Measurements from ENCODE around the gene TLE2.

Gene TLE2

DNA sequence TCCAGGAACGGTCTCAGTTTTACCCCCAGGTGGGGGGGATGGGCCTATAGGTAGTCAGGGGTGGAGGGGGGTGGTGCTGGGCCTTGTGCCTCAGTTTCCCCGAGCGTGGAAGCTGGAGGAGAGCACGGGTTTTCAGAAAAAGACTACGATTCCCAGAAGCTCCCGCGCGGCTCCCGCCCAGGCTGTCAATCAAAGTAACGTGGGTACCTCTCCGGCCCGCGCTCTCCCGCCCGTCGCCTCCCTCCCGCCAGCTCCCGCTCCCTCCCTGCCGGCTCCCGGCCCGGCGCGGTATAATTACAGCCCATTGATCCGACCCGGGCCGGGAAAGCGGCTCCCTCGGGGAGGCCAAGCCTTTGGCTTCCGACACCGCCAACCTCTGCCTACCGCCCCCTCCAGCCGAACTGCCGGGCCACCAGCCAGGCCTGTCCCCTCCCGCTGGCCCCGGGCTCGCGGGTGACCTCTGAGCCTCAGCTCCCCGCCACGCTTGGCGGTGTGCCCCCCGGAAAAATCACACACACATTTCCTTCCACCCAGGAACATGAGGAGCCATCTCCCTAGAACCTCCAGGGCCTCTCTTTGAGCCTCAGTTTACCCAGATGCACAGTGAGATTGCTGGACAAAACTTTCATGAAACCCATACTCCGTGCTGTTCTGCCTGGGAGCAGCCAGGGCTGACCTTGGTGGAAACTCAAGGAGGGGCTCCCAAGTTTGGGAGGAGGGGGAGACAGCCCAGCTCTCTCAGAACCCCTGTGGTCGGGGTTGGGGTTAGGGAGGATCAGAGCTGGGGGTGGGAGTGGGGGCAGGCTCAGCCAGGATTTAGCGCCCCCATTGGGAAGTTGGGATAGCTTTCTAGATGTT lies 7.3 kb upstream of the TLE2 start:
- peak; percentile 73 for DNase-seq (ENCODE audit: low read depth)

DNA sequence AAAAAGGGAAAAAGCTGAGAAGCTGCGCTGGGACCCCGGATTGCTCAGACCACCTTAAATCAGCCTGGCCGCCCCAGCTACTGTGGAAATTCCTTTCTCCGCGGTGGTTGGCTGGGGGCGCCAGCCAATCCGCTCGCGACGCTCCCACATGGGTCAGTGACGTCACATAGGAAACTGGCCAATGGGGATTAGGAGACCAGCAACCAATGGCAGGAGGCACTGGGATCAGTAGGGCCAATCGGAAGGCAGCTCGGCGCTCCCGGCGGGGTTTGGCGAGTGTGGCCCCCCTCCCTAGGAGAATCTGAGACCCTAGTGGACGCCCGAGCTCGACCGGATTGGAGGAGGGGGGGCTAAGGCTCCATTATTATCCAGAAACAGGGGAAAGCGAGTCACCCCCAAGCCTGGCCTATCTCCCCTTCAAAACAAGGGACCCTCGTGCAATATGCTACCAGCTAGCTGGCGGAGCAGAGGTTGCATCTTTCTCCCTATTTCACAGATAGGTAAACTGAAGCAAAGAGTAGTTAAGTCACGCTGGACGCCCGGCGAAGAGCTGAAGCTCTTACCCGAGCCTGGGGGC lies 6.5 kb upstream of the TLE2 start:
- DNase-seq (ENCODE audit: low read depth) = peak; percentile 98

- DNase-seq (ENCODE audit: low read depth) = no peak
Observed at GRCh38 chr19:3034656-3035541, 5.8 kb upstream of the TLE2 start.

DNA sequence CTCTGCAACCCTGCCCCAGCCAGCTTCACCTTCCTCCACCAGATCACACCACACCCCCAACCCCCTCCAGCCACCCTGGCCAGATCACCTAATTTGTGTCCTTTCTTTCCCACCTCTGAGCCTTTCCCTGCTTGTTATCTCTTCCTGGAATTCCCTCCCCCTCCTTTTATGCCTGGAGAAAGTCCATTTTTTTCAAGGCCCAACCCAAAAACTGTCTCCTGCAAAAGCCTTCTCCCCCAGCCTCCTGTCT lies 5.3 kb upstream of the TLE2 start:
- DNase-seq (ENCODE audit: low read depth) = no peak

- DNase-seq (ENCODE audit: low read depth) = no peak
Observed at GRCh38 chr19:3033595-3034405, 4.7 kb upstream of the TLE2 start.

GRCh38 chr19:3031607-3031867 lies 2.5 kb upstream of the TLE2 start:
- DNase-seq (ENCODE audit: low read depth) = no peak

- DNase-seq (ENCODE audit: low read depth) = no peak
Observed at GRCh38 chr19:3028305-3029064, 595 bp downstream of the TLE2 start.

- no peak for DNase-seq (ENCODE audit: low read depth)
Observed at GRCh38 chr19:3027981-3028304, 1.1 kb downstream of the TLE2 start.

GRCh38 chr19:3027292-3027691 lies 1.8 kb downstream of the TLE2 start:
- DNase-seq (ENCODE audit: low read depth) = no peak

- no peak for DNase-seq (ENCODE audit: low read depth)
Observed at GRCh38 chr19:3026768-3027167, 2.3 kb downstream of the TLE2 start.

GRCh38 chr19:3025549-3025886 lies 3.6 kb downstream of the TLE2 start:
- no peak for DNase-seq (ENCODE audit: low read depth)

- no peak for DNase-seq (ENCODE audit: low read depth)
Observed at GRCh38 chr19:3024870-3025548, 4.1 kb downstream of the TLE2 start.

- DNase-seq (ENCODE audit: low read depth) = no peak
Observed at GRCh38 chr19:3024509-3024869, 4.6 kb downstream of the TLE2 start.

- no peak for DNase-seq (ENCODE audit: low read depth)
Observed at GRCh38 chr19:3020321-3020960, 8.6 kb downstream of the TLE2 start.

GRCh38 chr19:3019211-3019854 lies 9.7 kb downstream of the TLE2 start:
- no peak for DNase-seq (ENCODE audit: low read depth)

DNA sequence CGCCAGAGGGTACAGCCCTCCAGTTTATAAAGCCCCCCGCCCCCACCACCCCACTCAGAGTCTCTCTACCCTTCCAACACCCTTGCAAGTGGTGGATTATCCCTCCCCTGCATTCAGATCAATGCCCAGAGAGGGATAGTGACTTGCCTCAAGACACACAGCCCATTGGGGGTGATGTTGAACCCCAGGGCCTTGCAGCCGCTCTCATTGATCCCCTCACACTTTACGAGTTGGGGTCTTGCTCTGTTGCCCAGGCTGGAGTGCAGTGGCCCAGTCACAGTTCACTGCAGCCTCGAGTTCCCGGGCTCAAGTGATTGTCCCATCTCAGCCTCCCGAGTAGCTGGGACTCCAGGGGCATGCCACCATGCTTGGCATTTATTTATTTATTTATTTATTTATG lies 11.2 kb downstream of the TLE2 start:
- DNase-seq (ENCODE audit: low read depth) = no peak

DNA sequence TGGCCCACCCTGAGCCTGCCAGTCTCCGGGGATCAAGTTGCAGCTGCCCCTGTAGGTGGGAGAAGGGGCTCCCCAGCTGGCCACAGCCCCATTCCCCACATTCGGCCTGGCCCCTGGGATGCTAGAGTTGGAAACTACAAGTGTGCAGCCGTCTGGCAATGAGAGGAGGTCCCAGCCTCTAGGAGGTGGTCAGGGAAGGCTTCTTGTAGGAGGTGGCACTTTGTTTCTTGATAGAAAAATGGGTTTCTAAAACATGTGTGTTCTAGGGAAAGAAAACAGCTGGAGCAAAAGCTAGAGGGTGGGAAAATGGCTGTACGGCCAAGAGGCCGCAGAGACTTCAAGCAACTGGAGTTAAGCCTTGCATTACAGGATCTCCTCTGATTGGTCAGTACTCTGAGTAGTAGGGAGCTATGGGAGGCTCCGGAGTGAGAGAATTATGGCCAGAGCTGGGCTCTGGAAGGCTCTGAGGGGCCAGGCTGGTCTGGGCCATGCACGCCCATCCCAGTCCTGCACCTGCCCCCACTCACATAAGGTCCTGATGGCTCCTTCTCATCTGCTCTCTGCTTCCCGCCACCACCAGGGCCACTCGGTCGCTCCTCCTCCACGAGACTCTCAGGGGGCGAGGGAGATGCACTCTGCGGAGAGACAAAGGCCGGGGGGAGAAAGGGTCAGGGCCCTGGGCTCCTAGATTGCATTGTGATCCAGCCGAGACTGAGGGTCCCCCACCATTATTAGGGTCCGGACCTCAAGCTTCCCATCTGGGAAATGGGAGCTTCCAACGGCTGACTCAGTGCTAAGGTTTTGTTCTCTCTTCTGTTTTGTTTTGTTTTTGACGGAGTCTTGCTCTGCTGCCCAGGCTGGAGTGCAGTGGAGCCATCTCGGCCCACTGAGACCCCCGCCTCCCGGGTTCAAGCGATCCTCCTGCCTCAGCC lies 13.7 kb downstream of the TLE2 start:
- DNase-seq (ENCODE audit: low read depth) = no peak

GRCh38 chr19:3014135-3014534 lies 14.9 kb downstream of the TLE2 start:
- no peak for DNase-seq (ENCODE audit: low read depth)

- no peak for DNase-seq (ENCODE audit: low read depth)
Observed at GRCh38 chr19:3013263-3013725, 15.8 kb downstream of the TLE2 start.
